ENCODE data around the gene PDE2A.

- TF ChIP-seq, protein P1, sequence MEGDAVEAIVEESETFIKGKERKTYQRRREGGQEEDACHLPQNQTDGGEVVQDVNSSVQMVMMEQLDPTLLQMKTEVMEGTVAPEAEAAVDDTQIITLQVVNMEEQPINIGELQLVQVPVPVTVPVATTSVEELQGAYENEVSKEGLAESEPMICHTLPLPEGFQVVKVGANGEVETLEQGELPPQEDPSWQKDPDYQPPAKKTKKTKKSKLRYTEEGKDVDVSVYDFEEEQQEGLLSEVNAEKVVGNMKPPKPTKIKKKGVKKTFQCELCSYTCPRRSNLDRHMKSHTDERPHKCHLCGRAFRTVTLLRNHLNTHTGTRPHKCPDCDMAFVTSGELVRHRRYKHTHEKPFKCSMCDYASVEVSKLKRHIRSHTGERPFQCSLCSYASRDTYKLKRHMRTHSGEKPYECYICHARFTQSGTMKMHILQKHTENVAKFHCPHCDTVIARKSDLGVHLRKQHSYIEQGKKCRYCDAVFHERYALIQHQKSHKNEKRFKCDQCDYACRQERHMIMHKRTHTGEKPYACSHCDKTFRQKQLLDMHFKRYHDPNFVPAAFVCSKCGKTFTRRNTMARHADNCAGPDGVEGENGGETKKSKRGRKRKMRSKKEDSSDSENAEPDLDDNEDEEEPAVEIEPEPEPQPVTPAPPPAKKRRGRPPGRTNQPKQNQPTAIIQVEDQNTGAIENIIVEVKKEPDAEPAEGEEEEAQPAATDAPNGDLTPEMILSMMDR (IDR thresholded peaks at IDR 0.05), result no peak
- TF ChIP-seq POLR2A (IDR thresholded peaks at IDR 0.05), result no peak
Measured at GRCh38 chr11:72652873-72653630, 21.2 kb downstream of the PDE2A start.

All from heart left ventricle (tissue), 13 donors.